ENCODE data around the gene POU6F1.

The POU6F1 gene

GRCh38 chr12:51192284-51192671 lies 25.6 kb downstream of the POU6F1 start:
- no peak for DNase-seq

DNA sequence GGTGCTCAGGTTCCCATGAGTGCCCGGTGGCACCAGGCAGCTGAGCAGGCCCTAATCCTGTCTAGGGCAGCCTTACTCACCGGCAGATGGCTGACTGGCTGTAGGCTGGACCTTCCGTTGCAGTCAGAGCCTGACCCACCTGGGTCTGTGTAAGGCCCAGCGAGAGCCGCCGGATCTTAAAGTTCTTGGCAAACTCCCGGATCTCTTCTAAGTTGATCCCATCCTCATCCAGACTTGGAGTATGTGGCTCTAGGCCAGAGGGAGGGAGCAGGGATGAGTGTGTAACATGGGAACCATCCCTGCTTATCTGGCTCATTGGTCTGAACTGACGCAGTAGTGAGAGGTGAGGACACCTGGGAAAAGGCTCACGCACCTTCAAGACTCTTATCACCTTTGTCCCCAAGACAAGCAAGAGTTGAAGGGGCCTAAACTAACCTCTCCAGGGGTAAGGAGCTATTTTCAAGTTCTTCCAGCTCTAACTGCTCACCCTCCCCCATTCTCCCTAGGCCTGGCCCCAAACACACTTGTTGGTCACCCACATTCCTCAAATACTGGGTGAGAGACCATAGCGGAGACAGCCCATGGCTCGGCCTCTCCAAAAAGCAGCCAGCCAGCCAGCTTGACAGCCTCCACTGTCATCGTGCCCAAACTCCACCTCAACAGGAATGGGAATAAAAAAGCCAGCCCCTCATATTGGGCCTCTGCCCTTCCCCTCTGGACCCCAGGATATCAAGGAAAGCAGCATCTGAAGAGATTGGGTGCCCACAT lies 26.2 kb downstream of the POU6F1 start:
- DNase-seq = no peak

GRCh38 chr12:51190820-51191219 lies 27.0 kb downstream of the POU6F1 start:
- no peak for DNase-seq

GRCh38 chr12:51189790-51190355 lies 28.0 kb downstream of the POU6F1 start:
- no peak for DNase-seq

GRCh38 chr12:51188359-51189051 lies 29.4 kb downstream of the POU6F1 start:
- DNase-seq = no peak

DNA sequence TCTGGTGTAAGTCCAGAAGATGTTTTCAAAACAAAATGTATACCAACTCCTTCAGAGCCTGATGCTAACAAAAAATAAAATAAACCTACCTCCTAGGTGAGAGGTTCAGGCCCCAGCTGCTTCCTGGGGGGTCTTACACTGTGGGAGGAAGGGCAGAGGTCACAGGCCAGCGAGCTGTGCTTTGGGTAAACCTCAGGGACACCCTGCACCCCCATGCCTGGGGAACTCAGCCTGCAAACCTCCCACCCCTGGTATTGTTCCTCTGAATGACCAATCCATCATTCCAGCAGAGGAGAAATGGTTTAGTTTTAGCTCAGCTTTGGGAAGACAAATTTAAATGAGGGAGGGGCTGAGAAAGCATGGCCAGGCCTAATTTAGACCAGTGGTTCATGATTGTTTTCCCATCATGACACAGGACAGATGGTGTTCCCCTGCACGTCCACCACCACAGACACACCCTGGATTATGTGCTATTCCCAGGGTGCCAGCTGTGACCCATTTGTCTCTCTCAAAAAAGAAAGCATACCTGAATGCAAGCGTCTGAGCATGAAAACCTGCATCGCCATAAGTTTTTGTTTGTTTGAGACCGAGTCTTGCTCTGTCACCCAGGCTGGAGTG lies 30.4 kb downstream of the POU6F1 start:
- no peak for DNase-seq

- no peak for DNase-seq
Observed at GRCh38 chr12:51186465-51187085, 31.3 kb downstream of the POU6F1 start.

- no peak for DNase-seq
Observed at GRCh38 chr12:51185171-51185717, 32.6 kb downstream of the POU6F1 start.

- DNase-seq = peak; percentile 52
Observed at GRCh38 chr12:51183816-51184215, 34.0 kb downstream of the POU6F1 start.

GRCh38 chr12:51183349-51183748 lies 34.5 kb downstream of the POU6F1 start:
- DNase-seq = no peak

GRCh38 chr12:51181558-51181957 lies 36.3 kb downstream of the POU6F1 start:
- no peak for DNase-seq

DNA sequence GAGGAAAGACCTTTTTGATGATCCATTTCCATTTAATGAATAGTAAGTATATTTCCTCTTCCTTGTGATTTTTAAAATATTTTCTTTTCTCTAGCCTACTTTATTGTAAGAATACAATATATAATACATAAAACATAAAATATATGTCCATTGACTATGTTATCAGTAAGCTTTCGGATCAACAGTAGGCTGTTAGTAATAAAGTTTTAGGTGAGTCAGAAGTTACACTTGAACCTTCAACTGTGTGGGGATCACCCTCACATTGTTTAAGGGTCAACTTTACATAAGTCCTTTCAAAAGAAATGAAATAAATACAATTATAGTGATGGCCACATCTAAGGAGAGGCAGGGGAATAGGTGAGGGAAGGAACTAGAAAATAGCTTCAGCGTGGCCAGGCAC lies 40.0 kb downstream of the POU6F1 start:
- no peak for DNase-seq

GRCh38 chr12:51174501-51174900 lies 43.4 kb downstream of the POU6F1 start:
- DNase-seq = no peak

GRCh38 chr12:51172515-51173431 lies 45.1 kb downstream of the POU6F1 start, which contains the start of gene TFCP2:
TSS of gene TFCP2 (minus strand) at chr12:51173135. CDS start at chr12:51172422, 713 bp downstream.
- peak; percentile 72 for DNase-seq

GRCh38 chr12:51171884-51172514 lies 45.9 kb downstream of the POU6F1 start:
- DNase-seq = no peak

DNA sequence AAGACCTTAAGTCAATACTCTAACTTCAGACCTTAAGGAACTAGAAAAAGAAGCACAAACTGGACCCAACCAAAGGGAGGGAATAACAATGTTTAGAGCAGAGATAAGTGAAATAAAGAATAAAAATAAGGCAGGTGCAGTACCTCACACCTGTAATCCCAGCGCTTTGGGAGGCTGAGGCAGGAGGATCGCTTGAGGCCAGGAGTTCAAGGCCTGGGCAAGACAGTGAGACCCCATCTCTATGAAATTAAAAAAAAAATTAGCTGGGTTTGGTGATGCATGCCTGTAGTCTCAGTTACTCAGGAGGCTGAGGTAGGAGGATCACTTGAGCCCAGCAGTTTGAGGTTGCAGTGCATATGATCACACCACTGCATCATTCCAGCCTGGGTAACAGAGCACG lies 54.1 kb downstream of the POU6F1 start:
- DNase-seq = no peak

- no peak for DNase-seq
Observed at GRCh38 chr12:51162217-51162616, 55.6 kb downstream of the POU6F1 start.

DNA sequence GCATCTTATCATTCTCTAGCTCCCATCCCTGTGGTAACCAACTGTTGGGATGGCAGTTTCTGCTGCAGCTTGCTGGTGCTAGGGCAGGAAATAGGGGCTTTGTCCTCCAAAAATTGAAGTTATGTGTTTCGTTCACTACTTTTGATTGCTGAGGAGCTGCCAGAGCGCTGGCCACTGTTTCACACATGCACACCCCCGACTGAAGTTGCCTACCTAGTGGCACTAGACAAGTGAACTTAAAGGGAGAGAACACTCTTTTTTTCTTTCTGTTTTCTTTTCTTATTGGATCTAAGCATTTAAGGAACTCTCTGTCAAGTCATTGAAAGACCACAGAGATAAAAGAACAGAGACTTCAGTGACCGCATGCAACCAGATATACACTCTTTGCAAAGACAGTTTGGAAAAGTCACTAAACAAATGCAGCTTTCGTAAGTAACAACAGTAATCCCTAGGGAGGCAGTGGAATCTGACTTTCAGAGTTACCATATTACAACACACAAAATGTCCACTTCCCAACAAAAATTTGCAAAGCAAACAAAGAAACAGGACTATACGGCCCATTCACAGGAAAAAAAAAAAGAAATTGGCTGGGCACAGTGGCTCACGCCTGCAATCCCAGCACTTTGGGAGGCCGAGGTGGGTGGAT lies 56.9 kb downstream of the POU6F1 start:
- no peak for DNase-seq

DNA sequence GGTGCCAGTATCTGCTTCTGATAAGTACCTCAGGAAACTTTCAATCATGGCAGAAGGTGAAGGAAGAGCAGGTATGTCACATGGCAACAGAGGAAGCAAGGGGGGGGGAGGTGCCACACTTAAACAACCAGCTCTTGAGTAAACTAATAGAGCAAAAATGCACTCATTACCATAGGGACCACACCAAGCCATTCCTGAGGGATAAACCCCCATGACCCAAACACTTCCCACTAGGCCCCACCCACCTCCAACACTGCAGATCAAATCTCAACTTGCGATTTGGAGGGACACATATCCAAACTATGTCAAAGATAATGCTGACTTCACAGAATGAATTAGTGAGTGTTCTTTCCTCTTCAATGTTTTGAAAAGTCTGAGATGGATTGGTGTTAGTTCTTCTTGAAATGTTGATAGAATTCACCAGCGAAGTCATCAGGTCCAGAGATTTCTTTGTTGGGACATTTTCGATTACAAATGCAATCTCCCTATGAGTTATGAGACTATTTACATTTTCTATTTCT lies 61.6 kb downstream of the POU6F1 start:
- DNase-seq = no peak

- DNase-seq = no peak
Observed at GRCh38 chr12:51152953-51153352, 64.9 kb downstream of the POU6F1 start.

Data from NCI-H1105 treated with DMSO at 0.1 percent for 48 hours (cell line).